ENCODE data around the gene SEC23B.

Gene SEC23B

DNA sequence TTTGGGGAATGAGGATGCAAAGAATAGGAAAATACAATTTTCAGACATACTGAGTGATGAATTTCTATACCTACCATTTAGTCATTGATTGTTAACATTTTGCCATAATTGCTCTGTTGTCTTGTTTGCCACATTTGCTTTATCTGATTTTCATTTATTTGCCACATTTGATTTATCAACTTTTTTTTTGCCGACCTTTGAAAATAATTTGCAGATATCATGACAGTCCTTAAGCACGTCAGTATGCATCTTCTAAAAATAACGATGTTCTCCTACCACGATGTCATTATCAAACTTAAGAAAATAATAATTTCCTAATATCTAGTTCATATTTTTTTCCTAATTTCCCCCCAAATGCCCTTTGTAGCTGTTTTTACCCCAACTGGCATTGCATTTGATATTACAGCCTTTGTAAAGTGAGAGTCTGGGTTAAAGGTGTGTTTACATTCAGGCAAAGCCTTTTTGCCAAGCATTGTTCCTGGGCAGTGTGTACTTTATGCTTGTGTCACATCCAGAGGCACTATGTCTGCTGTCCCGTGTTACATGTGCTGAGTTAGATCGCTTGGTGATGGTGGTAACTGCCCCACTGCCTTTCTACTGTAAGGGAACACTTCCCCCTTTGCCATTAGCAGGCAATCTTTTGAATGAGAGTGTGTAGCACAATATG, 26.4 kb downstream of the SEC23B start:
- no peak overlapping the region for H3K4me3 Mint-ChIP-seq
- DNase-seq, result no peak
- no peaks in the 10 kb centered on the region for H3K9me3 Mint-ChIP-seq
- H3K27me3 Mint-ChIP-seq, result no peaks in the 10 kb centered on the region
- no peak overlapping the region for H3K27ac Mint-ChIP-seq
- no peaks in the 10 kb centered on the region for H3K4me1 Mint-ChIP-seq
- CTCF ChIA-PET, result no interaction called here
- peaks cover 67% of the 10 kb centered on the region for H3K36me3 Mint-ChIP-seq

DNA sequence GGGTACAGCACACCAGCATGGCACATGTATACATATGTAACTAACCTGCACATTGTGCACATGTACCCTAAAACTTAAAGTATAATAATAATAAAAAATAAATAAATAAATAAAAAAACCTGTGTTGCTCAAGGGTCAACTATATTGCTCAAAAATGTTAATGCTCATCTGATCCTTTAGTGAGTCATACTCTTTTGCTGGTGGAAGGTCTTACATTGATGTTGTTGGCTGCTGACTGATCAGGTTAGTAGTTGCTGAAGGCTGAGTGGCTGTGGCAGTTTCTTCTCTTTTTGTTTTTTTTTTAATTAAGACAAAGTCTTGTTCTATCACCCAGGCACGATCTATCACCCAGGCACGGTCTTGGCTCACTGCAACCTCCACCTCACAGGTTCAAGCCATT, 29.9 kb downstream of the SEC23B start:
- no peaks in the 10 kb centered on the region for H3K9me3 Mint-ChIP-seq
- H3K4me1 Mint-ChIP-seq, result no peaks in the 10 kb centered on the region
- peaks cover 55% of the 10 kb centered on the region for H3K36me3 Mint-ChIP-seq
- CTCF ChIA-PET, result interaction anchor here (0.6 kb wide), 1 partner anchor 64 kb away, joined by 3 read pairs; no protein-coding TSS in a partner anchor
- no peak for DNase-seq
- H3K4me3 Mint-ChIP-seq, result no peak overlapping the region
- H3K27ac Mint-ChIP-seq, result no peak overlapping the region
- H3K27me3 Mint-ChIP-seq, result no peaks in the 10 kb centered on the region

DNA sequence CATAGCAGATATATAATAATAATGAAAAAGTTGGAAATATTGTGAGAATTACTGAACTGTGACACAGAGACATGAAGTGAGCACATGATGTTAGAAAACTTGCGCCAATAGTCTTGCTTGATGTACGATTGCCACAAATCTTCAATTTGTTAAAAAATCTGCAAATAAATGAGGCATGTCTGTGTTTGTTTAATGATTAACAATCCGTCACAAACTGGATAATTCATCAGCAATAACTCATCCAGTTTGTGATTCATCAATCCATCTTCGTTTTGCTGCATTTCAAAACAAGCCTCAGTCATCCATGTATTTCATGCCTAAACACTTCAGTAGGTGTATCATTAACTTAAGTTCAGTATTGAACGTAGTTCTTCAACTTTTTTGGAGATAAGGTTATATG, 34.0 kb downstream of the SEC23B start:
- CTCF ChIA-PET, result no interaction called here
- H3K27me3 Mint-ChIP-seq, result no peaks in the 10 kb centered on the region
- peaks cover 53% of the 10 kb centered on the region for H3K36me3 Mint-ChIP-seq
- no peaks in the 10 kb centered on the region for H3K4me1 Mint-ChIP-seq
- no peak overlapping the region for H3K4me3 Mint-ChIP-seq
- H3K27ac Mint-ChIP-seq, result no peak overlapping the region
- no peak for DNase-seq
- no peaks in the 10 kb centered on the region for H3K9me3 Mint-ChIP-seq

DNA sequence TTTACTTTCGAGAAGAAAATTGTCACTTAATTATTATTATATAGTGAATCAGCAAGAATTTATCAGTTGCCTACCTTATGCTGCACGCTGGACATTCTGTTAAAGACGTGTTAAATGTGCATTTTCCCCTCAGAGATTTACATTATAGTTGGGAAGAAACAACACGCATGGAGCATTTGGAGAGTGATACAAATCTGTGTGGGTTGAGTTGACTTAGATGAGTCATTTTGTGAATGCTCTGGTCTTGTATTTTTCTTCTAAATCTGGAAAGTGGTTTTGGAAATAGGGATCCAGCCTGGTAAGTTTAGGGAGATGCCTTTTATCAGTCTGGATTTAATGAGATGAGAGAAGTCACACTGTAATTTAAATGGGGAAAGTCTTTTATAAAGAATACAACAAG, 35.5 kb downstream of the SEC23B start:
- Mint-ChIP-seq H3K27ac (no peak overlapping the region), H3K4me3 (no peak overlapping the region), H3K27me3 (no peaks in the 10 kb centered on the region), H3K4me1 (no peaks in the 10 kb centered on the region), H3K9me3 (no peaks in the 10 kb centered on the region), H3K36me3 (peaks cover 46% of the 10 kb centered on the region)
- CTCF ChIA-PET, result no interaction called here
- no peak for DNase-seq

DNA sequence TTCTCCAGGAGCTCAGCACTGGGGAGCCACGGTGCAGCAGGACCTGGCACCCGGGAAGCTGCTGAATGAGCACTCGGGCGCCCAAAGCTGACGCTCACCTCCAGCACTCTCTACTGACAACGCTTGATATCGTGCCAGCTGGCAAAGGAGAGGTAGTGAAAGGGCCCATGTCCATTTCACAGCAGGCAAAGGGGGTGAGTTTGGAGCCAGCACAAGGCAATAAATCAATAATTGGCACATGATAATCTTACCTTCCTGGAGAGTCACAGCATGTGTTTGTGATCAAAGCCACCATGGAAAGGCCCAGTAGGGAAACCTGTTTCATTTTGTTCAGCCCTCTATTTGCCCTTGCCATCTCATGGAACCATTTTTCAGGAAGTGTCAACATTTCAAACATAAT, 36.2 kb downstream of the SEC23B start:
- H3K4me1 Mint-ChIP-seq, result no peaks in the 10 kb centered on the region

DNA sequence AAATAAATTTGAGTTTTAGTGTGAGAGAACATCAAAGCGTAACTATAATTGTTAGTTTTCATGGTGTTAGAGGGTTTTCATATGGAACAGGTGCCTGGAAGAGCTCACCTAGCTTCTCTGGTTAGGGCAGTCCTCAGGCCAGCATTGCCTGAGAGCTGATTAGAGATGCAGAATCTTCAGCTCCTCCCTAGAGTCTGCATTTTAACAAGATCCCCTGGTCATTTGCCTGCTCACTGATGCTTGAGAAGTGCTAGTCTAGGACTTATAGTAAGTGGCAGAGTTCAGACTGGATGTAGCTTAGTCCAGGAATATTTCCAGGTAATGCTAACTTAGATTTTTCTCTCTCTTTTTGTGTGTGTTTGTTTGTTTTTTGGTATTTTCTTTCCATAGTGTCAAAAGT, 37.8 kb downstream of the SEC23B start:
- Mint-ChIP-seq H3K4me1 (no peaks in the 10 kb centered on the region), H3K9me3 (no peaks in the 10 kb centered on the region), H3K27me3 (no peaks in the 10 kb centered on the region), H3K36me3 (peaks cover 45% of the 10 kb centered on the region), H3K4me3 (no peak overlapping the region), H3K27ac (no peak overlapping the region)
- CTCF ChIA-PET, result no interaction called here
- DNase-seq, result no peak

More for the DNA sequence above, 36.2 kb downstream of the SEC23B start:
- no peak overlapping the region for H3K4me3 Mint-ChIP-seq
- H3K36me3 Mint-ChIP-seq, result peaks cover 51% of the 10 kb centered on the region
- H3K27ac Mint-ChIP-seq, result no peak overlapping the region
- CTCF ChIA-PET, result no interaction called here
- H3K27me3 Mint-ChIP-seq, result no peaks in the 10 kb centered on the region
- DNase-seq, result no peak
- H3K9me3 Mint-ChIP-seq, result no peaks in the 10 kb centered on the region

DNA sequence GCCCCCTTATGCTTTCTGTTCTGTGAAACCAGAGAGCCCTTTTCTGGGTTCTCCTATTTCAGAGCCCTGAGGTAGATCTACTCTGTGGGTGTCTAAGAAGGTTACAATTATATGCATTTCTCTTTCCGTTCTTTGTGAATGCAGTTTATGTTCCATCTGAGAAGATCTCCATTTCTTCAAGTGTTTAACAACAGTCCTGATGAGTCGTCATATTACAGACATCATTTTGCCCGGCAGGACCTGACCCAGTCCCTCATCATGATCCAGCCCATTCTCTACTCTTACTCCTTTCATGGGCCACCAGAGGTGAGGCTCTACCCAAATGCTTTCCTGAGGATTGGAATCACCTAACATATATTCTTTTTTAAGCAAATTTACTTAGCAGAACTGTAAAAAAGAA, 40.7 kb downstream of the SEC23B start:
- no peaks in the 10 kb centered on the region for H3K27me3 Mint-ChIP-seq
- peaks cover 38% of the 10 kb centered on the region for H3K36me3 Mint-ChIP-seq
- DNase-seq, result no peak
- H3K4me3 Mint-ChIP-seq, result no peak overlapping the region
- CTCF ChIA-PET, result interaction anchor here (0.6 kb wide), 1 partner anchor 36 kb away, joined by 3 read pairs; no protein-coding TSS in a partner anchor
- H3K9me3 Mint-ChIP-seq, result no peaks in the 10 kb centered on the region
- no peak overlapping the region for H3K27ac Mint-ChIP-seq
- no peaks in the 10 kb centered on the region for H3K4me1 Mint-ChIP-seq

DNA sequence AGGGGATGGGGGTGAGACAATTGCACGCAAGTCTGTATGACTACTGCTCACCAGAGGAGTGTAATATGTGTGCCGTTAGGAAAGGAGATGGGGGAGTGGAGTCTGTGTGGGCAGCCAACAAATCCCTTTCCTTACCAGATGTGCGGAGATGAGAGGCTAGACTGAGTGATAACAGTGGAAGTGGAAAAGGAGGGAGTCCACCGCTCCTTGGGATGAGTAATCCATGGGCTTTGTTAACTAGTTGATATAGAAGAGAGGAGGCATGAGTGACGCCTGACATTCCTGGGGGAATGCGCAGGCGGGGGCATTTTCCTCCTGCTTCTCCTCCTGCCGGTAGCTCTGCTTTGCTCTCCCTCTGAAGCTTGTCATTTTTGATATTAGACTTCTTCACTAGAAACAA, 46.0 kb downstream of the SEC23B start:
- no peak overlapping the region for H3K27ac Mint-ChIP-seq
- no peaks in the 10 kb centered on the region for H3K27me3 Mint-ChIP-seq
- H3K4me3 Mint-ChIP-seq, result no peak overlapping the region
- CTCF ChIA-PET, result no interaction called here
- DNase-seq, result no peak
- H3K9me3 Mint-ChIP-seq, result no peaks in the 10 kb centered on the region
- no peaks in the 10 kb centered on the region for H3K4me1 Mint-ChIP-seq
- peaks cover 50% of the 10 kb centered on the region for H3K36me3 Mint-ChIP-seq

DNA sequence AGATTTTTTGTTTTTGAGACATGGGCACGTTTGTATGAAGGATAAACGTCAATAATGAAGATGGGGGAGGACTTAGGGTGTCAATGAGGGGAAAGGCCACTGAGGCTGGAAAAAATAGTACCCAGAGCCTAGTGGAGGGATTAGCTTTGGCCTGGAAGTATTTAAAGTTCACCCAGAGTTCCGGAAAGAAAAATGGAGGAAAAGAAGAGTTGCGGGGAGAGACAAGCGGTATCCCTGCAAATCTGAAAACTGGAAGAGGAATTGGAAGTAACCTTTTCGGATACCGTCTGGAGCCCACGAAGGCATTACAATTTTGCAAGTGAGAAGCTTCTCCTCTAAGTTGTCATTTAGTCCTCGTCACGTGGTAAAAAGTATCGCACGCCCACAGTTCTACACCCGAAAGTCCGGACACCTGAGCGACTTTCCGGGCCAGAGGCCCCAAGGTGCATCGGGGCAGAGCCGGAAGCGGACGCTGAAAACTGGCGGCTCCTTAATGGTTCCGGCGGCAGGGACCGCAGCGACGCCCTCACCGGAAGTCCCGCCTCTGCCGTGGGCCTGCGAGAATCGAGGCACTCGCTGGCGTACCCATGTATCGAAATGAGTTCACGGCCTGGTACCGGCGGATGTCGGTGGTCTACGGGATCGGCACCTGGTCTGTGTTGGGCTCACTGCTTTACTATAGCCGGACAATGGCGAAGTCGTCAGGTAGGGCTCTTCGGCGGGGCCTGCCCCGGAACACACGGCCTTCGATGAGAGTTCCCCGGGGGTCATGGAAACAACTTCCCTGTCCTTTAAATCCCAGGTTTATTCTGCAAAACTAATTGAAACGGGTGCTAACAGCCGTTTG, 59.4 kb downstream of the SEC23B start, which contains the start of gene SMIM26:
SMIM26 (plus strand) TSS at position 541 of the 847 bp plus-strand sequence; CDS start at position 588, 47 bp downstream.
- Mint-ChIP-seq H3K27ac (peak within 1 kb of the TSS; percentile 90), H3K27me3 (no peaks in the 10 kb centered on the region), H3K4me3 (peak within 1 kb of the TSS; percentile 83), H3K9me3 (no peaks in the 10 kb centered on the region), H3K36me3 (peaks cover 36% of the 10 kb centered on the region), H3K4me1 (peaks cover 24% of the 10 kb centered on the region)
- CTCF ChIA-PET, result no interaction called here
- DNase-seq, result peak; percentile 96

DNA sequence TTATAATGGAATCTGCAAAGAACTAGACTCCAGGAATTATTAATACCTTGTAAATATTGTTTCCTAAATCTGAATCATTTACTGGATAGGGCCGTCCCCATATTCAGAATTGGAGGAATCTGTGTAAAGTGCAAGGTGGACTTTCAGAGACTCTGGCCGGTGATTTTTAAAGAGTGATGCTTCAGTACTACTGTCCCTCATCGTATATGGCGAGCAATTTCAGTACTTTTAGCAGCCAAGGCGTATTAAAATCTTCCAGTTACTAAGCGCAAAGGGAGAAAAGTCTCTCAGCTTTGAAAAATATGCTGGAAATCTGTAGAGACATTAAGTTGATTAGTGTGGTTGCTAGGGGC, 60.0 kb downstream of the SEC23B start:
- H3K27me3 Mint-ChIP-seq, result no peaks in the 10 kb centered on the region
- H3K9me3 Mint-ChIP-seq, result no peaks in the 10 kb centered on the region
- peaks cover 24% of the 10 kb centered on the region for H3K4me1 Mint-ChIP-seq
- H3K4me3 Mint-ChIP-seq, result peak overlapping the region; percentile 83
- H3K36me3 Mint-ChIP-seq, result peaks cover 32% of the 10 kb centered on the region
- DNase-seq, result no peak
- CTCF ChIA-PET, result no interaction called here
- peak overlapping the region; percentile 90 for H3K27ac Mint-ChIP-seq

DNA sequence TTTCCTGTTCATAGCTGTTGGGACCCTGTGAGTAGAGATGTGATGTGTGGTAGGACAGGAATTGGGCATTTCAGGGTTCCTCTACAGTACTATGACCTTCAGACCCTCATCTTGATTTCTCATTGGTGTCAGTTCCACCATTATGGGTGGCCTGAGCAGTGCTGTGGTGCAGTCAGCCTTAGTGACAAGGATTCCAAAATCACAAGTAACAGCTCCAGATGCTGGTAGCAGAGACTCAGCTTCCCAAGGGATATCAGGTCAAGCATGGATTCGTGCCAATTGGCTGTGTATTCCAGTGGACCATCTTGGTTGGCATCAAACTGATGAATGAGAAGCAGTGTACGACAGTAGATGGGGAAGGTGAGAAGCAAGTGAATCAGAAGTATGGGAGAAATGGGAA, 63.3 kb downstream of the SEC23B start:
- Mint-ChIP-seq H3K4me3 (no peak overlapping the region), H3K27ac (no peak overlapping the region), H3K27me3 (no peaks in the 10 kb centered on the region), H3K36me3 (peaks cover 28% of the 10 kb centered on the region), H3K4me1 (peaks cover 23% of the 10 kb centered on the region), H3K9me3 (no peaks in the 10 kb centered on the region)
- DNase-seq, result no peak
- CTCF ChIA-PET, result no interaction called here

DNA sequence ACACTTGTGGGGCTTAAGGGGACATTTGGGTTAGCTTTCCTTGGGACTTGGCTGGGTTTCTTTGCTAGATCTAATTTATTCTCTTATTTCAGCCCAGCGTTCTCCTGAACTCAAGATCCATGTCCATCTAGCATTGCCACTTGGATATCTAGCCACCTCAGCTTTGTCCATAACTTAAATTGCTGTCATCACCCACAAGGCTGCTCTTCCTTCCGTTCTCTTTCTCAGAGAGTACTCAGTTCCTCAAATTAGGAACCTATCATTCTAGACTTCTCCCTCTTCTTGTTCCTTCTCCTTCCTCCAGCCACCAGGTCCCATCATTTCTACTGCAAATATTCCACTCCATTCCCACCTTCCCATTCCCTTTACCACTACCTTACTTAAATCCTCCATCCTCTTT, 63.8 kb downstream of the SEC23B start:
- no peak for DNase-seq
- no peak overlapping the region for H3K4me3 Mint-ChIP-seq
- no peaks in the 10 kb centered on the region for H3K27me3 Mint-ChIP-seq
- peaks cover 27% of the 10 kb centered on the region for H3K36me3 Mint-ChIP-seq
- H3K9me3 Mint-ChIP-seq, result no peaks in the 10 kb centered on the region
- CTCF ChIA-PET, result no interaction called here
- no peak overlapping the region for H3K27ac Mint-ChIP-seq
- H3K4me1 Mint-ChIP-seq, result peaks cover 20% of the 10 kb centered on the region

DNA sequence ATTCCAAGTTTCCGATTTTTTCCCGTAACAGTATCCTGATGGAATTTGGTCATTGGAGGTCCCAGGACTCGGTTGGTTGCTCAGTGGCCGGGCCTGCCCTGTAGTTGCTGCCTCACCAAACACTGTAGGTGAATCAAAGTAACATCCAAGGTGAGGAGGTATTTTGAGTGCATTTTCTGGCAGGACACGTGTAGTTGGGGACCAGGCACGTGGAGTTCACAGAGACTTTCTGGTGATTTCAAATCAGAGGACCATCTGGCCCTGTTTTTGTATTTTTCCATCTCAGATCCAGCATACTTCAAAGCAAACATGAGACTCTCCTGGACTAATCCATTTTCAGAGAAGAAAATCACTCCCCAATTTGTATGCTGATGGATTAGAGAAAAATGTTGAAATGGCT, 70.2 kb downstream of the SEC23B start:
- H3K9me3 Mint-ChIP-seq, result no peaks in the 10 kb centered on the region
- H3K27ac Mint-ChIP-seq, result no peak overlapping the region
- CTCF ChIA-PET, result no interaction called here
- H3K4me3 Mint-ChIP-seq, result no peak overlapping the region
- no peaks in the 10 kb centered on the region for H3K36me3 Mint-ChIP-seq
- no peak for DNase-seq
- H3K4me1 Mint-ChIP-seq, result peaks cover 5% of the 10 kb centered on the region
- peaks cover 12% of the 10 kb centered on the region for H3K27me3 Mint-ChIP-seq

DNA sequence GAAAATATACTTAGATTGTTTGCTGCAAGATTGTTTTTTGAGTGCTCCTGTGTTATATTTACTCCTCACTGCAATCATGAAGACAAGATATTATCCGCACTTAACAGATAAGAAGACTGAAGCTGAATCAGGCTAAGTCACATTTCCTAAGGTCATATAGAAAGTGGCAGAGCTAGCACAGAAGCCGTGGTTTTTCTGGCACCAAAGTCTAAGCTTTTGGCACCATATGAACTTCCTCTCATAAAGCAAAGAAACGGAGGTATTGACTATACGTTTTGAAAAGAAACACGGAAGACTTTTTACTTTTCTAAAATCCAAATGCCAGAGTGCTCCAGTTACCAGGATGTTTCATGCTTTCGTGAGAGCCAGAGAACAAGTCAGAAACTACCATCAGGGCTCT, 70.8 kb downstream of the SEC23B start:
- H3K9me3 Mint-ChIP-seq, result no peaks in the 10 kb centered on the region
- DNase-seq, result no peak
- no peak overlapping the region for H3K27ac Mint-ChIP-seq
- no peak overlapping the region for H3K4me3 Mint-ChIP-seq
- peaks cover 5% of the 10 kb centered on the region for H3K4me1 Mint-ChIP-seq
- CTCF ChIA-PET, result no interaction called here
- peaks cover 12% of the 10 kb centered on the region for H3K27me3 Mint-ChIP-seq
- no peaks in the 10 kb centered on the region for H3K36me3 Mint-ChIP-seq

DNA sequence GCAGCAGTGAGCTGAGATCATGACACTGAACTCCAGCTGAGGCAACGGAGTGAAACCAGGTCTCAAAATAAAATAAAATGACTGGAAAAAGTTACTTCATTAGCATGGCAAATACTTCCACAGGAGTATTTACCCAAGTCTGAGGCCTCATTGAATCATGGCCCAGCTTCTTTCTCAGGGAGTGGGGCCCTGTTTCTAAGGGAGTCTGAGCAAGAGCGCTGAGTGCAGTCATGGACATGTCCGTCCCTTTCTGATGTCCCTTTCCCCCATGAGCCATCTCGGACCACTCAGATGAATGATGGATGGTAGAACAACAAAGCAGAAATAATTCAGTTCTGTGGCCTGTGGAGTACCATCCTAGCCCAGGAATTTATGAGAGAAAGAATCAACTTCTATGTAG, 72.3 kb downstream of the SEC23B start:
- H3K36me3 Mint-ChIP-seq, result no peaks in the 10 kb centered on the region
- no peaks in the 10 kb centered on the region for H3K9me3 Mint-ChIP-seq
- H3K4me1 Mint-ChIP-seq, result peaks cover 5% of the 10 kb centered on the region
- no peak overlapping the region for H3K27ac Mint-ChIP-seq
- no peak for DNase-seq
- CTCF ChIA-PET, result no interaction called here
- H3K27me3 Mint-ChIP-seq, result peaks cover 25% of the 10 kb centered on the region
- H3K4me3 Mint-ChIP-seq, result no peak overlapping the region
